GM12873 (cell line): ENCODE results near the gene TNK2.

Source experiments
- TF ChIP-seq, protein P1 (sequence below): IDR thresholded peaks from 2 replicates; pipeline ENCODE4 v1.5.1; 2012; ENCODE audit warnings: low read depth, mild to moderate bottlenecking, moderate library complexity, low read length, control low read depth; ENCODE audit not compliant: insufficient read depth; ENCODE audit errors: missing control alignments

Gene TNK2

DNA sequence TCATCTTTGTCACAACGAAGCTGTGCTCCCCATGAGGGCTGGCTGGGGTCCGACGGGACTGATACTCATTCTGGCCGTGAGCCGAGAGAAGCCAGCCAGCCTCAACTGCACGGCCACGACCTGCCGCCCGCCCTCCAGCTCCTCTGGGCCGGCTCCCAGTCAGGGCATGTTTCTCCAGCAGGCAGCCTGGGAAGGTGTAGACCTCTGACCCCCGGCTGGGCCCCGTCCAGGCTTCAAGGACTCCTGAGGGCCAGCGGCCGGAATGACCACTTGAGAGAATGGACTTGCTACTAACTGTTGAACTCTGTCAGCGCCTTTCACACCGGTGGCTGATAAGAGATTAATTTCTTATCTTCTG, 78.5 kb downstream of the TNK2 start:
- TF ChIP-seq, protein P1, sequence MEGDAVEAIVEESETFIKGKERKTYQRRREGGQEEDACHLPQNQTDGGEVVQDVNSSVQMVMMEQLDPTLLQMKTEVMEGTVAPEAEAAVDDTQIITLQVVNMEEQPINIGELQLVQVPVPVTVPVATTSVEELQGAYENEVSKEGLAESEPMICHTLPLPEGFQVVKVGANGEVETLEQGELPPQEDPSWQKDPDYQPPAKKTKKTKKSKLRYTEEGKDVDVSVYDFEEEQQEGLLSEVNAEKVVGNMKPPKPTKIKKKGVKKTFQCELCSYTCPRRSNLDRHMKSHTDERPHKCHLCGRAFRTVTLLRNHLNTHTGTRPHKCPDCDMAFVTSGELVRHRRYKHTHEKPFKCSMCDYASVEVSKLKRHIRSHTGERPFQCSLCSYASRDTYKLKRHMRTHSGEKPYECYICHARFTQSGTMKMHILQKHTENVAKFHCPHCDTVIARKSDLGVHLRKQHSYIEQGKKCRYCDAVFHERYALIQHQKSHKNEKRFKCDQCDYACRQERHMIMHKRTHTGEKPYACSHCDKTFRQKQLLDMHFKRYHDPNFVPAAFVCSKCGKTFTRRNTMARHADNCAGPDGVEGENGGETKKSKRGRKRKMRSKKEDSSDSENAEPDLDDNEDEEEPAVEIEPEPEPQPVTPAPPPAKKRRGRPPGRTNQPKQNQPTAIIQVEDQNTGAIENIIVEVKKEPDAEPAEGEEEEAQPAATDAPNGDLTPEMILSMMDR = no peak

DNA sequence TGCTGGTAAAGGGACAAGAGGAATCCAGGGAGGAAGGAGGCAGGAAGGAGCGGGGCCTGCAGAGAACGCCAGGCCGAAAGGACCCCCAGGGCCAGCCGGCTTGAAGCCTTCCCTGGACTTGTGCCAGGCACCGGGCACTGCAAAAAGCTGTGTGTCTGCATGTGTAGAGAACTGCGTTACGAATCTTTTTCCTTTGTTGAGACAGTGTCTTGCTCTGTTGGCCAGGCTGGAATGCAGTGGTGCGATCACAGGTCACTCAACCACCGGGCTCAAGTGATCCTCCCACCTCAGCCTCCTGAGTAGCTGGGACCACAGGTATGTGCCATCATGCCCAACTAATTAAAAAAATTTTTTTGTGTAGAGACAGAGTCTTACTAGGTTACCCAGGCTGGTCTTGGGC, 79.6 kb downstream of the TNK2 start:
- TF ChIP-seq, protein P1 = no peak

DNA sequence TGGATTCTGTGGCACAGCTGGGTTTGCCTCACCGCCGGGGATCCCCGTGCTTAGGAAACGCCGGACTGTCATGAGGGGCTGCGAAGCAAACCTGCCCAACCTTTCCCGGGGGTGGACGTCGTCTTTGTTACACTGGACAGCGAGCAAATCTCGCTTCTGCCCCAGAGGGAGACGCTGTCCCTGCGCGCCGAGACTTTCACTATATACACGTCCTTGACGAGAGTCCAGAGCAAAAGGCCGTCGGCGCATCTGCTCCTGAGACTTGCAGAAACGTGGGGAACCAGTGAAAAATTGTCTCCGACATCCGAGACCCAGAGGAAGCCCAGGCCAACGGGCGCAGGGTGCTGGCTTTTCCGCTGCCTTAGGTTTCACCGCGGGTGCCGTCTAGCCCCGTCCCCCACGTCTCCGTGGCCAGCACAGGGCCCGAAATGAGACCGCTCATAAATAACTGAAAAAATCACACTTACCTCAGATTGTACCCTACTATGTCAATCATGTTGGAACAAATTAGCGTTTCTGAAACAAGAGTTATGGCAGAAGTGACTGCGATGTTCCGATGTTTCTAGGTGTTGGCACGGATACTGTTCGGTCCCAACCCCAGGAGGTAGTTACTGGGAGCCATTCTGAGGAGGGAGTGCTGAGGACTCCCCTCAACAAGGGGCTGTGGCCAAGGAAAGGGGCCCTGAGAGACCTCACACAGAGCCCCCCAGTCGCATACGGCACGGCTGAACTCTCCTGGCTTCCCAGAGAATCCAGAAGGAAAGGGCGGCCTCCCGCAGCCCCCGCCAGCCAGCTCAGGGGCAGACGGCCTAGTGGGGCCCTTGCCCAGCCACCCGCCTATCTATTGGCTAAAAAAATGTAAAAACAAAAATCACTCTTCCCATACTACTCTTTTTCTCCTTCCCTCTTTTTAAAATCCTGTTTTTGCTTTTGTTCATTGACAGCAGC, 82.2 kb downstream of the TNK2 start:
- TF ChIP-seq, protein P1 = no peak

DNA sequence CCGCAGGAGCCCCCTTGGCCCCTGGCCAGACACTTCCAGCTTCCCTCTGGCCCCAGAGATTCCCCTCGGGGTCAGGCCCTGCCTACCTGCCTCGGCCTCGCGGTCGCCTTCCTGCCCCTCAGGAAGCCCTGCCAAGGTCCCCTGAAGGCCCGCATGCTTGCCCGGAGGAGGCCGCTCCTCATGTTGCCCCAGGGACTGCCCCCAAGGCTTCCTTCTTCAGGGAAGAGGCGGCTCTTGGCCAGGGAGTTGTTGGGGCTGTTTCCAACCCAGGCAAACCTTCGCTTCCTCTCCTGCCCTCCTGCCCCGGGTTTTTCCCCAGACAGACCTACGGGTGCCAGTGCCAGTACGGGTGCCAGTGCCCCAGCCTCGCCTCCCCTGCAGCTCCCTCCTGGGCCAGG, 83.2 kb downstream of the TNK2 start:
- TF ChIP-seq, protein P1 = no peak

DNA sequence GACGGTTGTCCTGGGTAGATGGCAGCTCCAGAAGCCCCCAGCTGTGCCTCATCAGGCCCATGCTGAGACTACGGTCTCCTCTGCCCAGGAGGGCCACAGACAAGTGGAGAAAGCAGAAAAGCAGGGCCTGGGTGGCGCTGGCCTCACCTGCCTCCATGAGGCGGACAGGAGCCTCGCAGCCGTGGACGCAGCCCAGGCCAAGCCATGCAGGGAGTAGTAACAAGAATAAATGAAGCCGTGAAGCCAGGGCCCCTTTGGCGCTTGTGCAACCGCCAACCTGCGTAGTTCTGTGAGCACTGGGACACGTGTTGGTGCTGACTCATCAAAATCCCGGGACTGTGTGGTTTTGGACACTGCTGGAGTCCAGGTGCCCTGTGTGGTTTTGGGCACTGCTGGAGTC, 84.4 kb downstream of the TNK2 start:
- TF ChIP-seq, protein P1 = no peak

DNA sequence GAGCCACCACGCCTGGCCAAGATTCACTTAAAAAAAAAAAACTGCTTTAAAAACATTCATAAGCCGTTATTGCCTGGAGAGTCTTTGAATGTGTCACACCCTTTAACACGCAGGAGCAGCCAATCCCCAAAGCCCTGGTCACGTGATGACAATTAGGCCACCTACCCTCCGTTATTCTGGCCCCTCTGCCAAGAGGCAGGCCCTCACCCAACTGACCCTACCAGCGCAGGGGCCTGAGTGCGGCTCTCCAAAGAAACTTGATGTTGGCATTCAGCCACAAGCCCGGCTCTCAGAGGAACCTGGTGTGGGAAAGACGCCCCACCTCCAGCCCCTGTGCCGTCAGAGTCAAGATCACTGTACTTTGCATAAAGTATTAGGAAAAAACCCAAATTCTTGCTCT, 85.1 kb downstream of the TNK2 start:
- TF ChIP-seq, protein P1 = no peak

DNA sequence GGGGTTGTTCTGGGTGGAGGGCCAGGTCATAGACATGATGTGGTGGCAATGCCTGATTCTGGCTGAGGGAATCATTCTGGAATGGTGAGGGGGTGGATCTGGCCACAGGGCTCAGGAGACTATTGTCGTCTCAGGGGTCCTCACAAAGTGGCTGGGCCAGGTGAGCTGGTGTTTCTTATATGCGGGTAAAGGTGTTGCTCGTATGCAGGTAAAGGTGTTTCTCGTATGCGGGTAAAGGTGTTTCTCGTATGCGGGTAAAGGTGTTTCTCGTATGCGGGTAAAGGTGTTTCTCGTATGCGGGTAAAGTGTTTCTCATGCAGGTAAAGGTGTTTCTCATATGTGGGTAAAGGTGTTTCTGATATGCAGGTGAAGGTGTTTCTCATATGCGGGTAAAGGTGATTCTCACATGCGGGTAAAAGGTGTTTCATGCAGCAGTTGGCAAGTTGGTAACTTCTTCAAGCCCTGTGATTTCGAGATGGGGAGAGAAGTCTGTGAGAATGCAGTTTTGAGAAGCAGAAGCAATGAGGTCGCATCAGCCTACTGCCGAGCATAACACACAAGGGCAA, 86.1 kb downstream of the TNK2 start:
- TF ChIP-seq, protein P1 = no peak
